Measurements from ENCODE around the gene PUSL1.

PUSL1 gene

DNA sequence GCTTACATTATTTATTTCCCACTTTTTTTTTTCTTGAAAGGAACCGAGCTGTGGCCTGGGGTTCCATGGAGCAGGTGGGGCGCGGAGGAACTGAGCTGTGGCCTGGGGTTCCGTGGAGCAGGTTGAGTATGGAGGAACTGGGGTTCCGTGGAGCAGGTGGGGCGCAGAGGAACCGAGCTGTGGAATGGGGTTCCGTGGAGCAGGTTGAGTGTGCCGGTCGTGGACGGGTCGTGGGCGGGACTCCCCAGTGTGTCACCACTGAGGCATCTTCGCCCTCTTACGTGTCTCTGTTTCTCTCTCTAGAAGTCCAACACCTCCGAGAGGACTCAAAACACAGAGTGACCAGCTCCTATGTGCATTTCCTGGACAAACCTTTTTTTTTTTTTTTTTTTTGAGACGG, 29.4 kb upstream of the PUSL1 start:
- Histone ChIP-seq H4K20me1 (ENCODE audit: insufficient read depth, low read length) (no peaks in the 10 kb centered on the region), H3K36me3 (replicated peaks; ENCODE audit: low read depth, low read length) (no peaks in the 10 kb centered on the region), H3K9ac (ENCODE audit: low read length) (no peak overlapping the region), H3K4me3 (ENCODE audit: low read length) (no peak overlapping the region), H3K27me3 (ENCODE audit: low read depth, low read length) (no peaks in the 10 kb centered on the region), H3K27ac (ENCODE audit: low read length) (no peak overlapping the region), H2AFZ (ENCODE audit: low read depth, low read length) (no peak overlapping the region), H3K9me3 (ENCODE audit: insufficient read depth, low read length) (no peaks in the 10 kb centered on the region), H3K4me1 (ENCODE audit: low read length) (peaks cover 7% of the 10 kb centered on the region; the same call in 1 of the 2 replicates), H3K79me2 (ENCODE audit: low read length) (no peaks in the 10 kb centered on the region), H3K4me2 (ENCODE audit: low read length) (no peak overlapping the region)
- TF ChIP-seq, protein P1, sequence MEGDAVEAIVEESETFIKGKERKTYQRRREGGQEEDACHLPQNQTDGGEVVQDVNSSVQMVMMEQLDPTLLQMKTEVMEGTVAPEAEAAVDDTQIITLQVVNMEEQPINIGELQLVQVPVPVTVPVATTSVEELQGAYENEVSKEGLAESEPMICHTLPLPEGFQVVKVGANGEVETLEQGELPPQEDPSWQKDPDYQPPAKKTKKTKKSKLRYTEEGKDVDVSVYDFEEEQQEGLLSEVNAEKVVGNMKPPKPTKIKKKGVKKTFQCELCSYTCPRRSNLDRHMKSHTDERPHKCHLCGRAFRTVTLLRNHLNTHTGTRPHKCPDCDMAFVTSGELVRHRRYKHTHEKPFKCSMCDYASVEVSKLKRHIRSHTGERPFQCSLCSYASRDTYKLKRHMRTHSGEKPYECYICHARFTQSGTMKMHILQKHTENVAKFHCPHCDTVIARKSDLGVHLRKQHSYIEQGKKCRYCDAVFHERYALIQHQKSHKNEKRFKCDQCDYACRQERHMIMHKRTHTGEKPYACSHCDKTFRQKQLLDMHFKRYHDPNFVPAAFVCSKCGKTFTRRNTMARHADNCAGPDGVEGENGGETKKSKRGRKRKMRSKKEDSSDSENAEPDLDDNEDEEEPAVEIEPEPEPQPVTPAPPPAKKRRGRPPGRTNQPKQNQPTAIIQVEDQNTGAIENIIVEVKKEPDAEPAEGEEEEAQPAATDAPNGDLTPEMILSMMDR (IDR thresholded peaks at IDR 0.05; ENCODE audit: low read depth, low read length), result no peak
- no peak for TF ChIP-seq EZH2phosphoT487 (IDR thresholded peaks at IDR 0.05; ENCODE audit: low read depth)

DNA sequence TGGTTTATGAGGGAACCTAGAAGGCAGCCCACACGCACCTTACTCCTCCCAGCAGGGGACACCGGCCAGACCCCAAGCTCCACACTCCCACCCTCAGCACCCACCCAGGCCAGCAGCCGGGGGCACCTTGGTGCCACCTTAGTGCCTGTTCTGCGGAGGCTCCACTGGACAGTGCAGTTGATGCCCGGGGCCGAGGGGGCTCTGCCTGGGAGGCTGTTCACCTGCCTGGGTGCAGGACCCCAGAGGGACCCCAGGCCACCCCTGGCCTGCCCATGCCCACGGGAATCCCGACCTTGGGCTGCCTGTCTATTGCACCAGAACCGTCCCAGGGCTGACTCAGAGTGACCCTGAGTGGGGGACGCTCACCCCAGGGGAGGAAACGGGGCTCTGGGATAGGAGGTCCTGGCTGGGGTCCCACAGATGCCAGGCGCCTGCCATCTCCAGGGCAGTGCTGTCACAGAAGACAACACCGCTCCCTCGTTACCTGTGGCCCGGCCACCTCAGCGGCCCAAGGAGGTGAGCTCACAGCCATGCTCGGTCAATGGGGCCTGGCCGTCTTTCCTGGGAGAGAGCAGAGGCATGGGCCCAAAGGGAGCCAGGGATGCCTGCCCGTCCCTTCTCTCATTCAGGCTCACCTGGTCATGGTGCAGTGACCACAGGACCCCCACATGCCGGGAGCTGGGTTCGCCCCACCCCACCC, 27.5 kb upstream of the PUSL1 start:
- H3K27me3 ChIP-seq (ENCODE audit: low read depth, low read length), result no peaks in the 10 kb centered on the region
- no peaks in the 10 kb centered on the region for H4K20me1 ChIP-seq (ENCODE audit: insufficient read depth, low read length)
- no peaks in the 10 kb centered on the region for H3K36me3 ChIP-seq (replicated peaks; ENCODE audit: low read depth, low read length)
- H3K9me3 ChIP-seq (ENCODE audit: insufficient read depth, low read length), result no peaks in the 10 kb centered on the region
- no peak overlapping the region for H3K27ac ChIP-seq (ENCODE audit: low read length)
- H3K9ac ChIP-seq (ENCODE audit: low read length), result no peak overlapping the region
- H2AFZ ChIP-seq (ENCODE audit: low read depth, low read length), result no peak overlapping the region
- no peak overlapping the region for H3K4me2 ChIP-seq (ENCODE audit: low read length)
- no peaks in the 10 kb centered on the region for H3K79me2 ChIP-seq (ENCODE audit: low read length)
- TF ChIP-seq, protein P1 (IDR thresholded peaks at IDR 0.05; ENCODE audit: low read depth, low read length), result no peak
- TF ChIP-seq EZH2phosphoT487 (IDR thresholded peaks at IDR 0.05; ENCODE audit: low read depth), result no peak
- no peak overlapping the region for H3K4me3 ChIP-seq (ENCODE audit: low read length)
- H3K4me1 ChIP-seq (ENCODE audit: low read length), result peaks cover 3% of the 10 kb centered on the region; the same call in 1 of the 2 replicates

DNA sequence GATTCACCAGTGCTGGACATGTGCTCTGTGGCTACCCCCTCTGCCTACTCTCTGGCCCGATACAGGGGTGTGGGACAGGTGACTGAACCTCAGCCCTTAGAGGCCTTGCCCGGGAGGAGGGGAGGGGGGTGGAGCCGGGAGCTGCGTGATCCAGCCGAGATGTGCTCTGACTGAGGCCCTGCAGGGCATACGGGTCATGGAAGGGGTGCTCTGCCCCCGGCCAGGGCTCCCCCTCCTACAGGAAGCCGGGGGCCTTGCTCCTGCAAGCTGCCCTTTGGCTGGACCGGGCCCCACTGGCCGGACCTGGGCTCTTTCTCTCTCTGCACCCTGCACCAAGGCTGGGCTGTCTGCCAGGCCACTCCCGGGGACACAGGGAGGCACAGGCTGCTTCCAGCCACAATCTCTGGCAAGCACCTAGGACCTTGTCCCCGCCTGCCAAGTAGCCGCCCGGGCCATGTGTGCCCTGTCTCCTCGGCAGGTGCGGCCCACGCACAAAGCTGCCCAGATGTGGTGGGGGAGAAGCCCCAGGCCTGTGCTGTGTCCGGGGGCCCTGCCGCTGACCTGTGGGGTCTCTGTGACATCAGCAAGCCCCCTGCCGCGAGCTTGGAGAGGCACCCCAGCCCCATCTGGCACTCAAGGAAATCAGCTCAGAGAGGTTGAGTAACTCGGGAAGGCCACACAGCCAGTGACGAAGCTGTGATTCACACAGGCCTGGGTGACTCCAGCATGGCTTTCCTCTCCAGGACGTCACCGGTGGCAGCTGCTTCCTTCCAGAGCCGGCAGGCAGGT, 26.7 kb upstream of the PUSL1 start:
- Histone ChIP-seq H3K36me3 (replicated peaks; ENCODE audit: low read depth, low read length) (no peaks in the 10 kb centered on the region), H2AFZ (ENCODE audit: low read depth, low read length) (no peak overlapping the region), H3K9ac (ENCODE audit: low read length) (no peak overlapping the region), H3K27ac (ENCODE audit: low read length) (no peak overlapping the region), H3K27me3 (ENCODE audit: low read depth, low read length) (no peaks in the 10 kb centered on the region), H3K4me3 (ENCODE audit: low read length) (no peak overlapping the region), H3K4me2 (ENCODE audit: low read length) (no peak overlapping the region), H4K20me1 (ENCODE audit: insufficient read depth, low read length) (no peaks in the 10 kb centered on the region), H3K4me1 (ENCODE audit: low read length) (peaks cover 3% of the 10 kb centered on the region; the same call in 1 of the 2 replicates), H3K9me3 (ENCODE audit: insufficient read depth, low read length) (no peaks in the 10 kb centered on the region), H3K79me2 (ENCODE audit: low read length) (no peaks in the 10 kb centered on the region)
- TF ChIP-seq, protein P1 (IDR thresholded peaks at IDR 0.05; ENCODE audit: low read depth, low read length), result no peak
- TF ChIP-seq EZH2phosphoT487 (IDR thresholded peaks at IDR 0.05; ENCODE audit: low read depth), result no peak

DNA sequence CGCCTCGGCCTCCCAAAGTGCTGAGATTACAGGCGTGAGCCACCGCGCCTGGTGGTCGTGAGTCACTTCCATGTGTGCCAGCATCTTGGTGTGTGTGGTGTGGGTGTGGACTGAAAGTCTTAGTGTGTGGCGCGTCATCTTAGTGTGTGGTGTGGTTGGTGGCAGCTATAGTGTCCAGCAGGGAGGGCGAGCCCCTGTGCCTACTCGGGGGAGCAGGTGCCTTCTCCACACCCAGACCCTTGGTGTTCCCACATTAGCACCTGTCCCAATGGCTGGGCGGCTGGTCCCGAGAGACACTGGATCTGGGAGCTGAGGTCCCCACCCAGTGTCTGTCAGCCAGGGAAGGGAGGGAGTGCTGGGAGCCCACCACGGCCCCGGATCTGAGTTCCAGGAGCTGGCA, 25.4 kb upstream of the PUSL1 start:
- Histone ChIP-seq H3K9me3 (ENCODE audit: insufficient read depth, low read length) (no peaks in the 10 kb centered on the region), H3K27ac (ENCODE audit: low read length) (no peak overlapping the region), H3K4me3 (ENCODE audit: low read length) (no peak overlapping the region), H3K4me1 (ENCODE audit: low read length) (peaks cover 3% of the 10 kb centered on the region; the same call in 1 of the 2 replicates), H3K4me2 (ENCODE audit: low read length) (no peak overlapping the region), H3K36me3 (replicated peaks; ENCODE audit: low read depth, low read length) (no peaks in the 10 kb centered on the region), H2AFZ (ENCODE audit: low read depth, low read length) (no peak overlapping the region), H3K27me3 (ENCODE audit: low read depth, low read length) (no peaks in the 10 kb centered on the region), H3K9ac (ENCODE audit: low read length) (no peak overlapping the region), H4K20me1 (ENCODE audit: insufficient read depth, low read length) (no peaks in the 10 kb centered on the region), H3K79me2 (ENCODE audit: low read length) (no peaks in the 10 kb centered on the region)
- TF ChIP-seq, protein P1 (IDR thresholded peaks at IDR 0.05; ENCODE audit: low read depth, low read length), result no peak
- TF ChIP-seq EZH2phosphoT487 (IDR thresholded peaks at IDR 0.05; ENCODE audit: low read depth), result no peak

Data from OCI-LY3 (cell line).